H1 (cell line): Measurements from ENCODE around the gene MFAP4. TPM values are rescaled to one million over a fixed set of nuclear protein-coding genes. Genes with fewer than 3 reads are reported as not detected.
A peak's percentile ranks its signal among the peaks of the same experiment; 100 is the strongest.

ENCODE experiments used
- CTCF ChIA-PET: fragments of 300-600 bp; sonication (Branson Sonifier 250); formaldehyde crosslinking; loops from one replicate; lab custom pipeline; 2021; ENCODE audit not compliant: partially characterized antibody; lab: Charles Lee
- POLR2A ChIA-PET: fragments of 300-600 bp; sonication (Branson Sonifier 250); formaldehyde crosslinking; loops from one replicate; lab custom pipeline; 2021; ENCODE audit warnings: inconsistent platforms; ENCODE audit not compliant: partially characterized antibody; lab: Charles Lee
- DNase-seq, 2 experiments: peaks; one replicate each; pipeline versions ENCODE4 v3.0.0 to v3.0.0-alpha.2; 2010 to 2022; ENCODE audit warnings: low spot score in 2 of 2, low read depth in 1 of 2, mixed read lengths in 1 of 2
- FAIRE-seq: peaks from 2 replicates; lab custom pipeline; 2011; peaks lifted over from hg19 to GRCh38; lab: Jason Lieb, UNC
- H2AFZ ChIP-seq: 2 replicates; pipeline ENCODE4 v1.8.1; 2012; ENCODE audit warnings: low read length, inconsistent platforms
- H2AK5ac ChIP-seq: 2 replicates; pipeline ENCODE4 v1.6.1; 2013; ENCODE audit warnings: low read depth, low read length
- H2BK120ac ChIP-seq: replicated peaks from 2 replicates; pipeline ENCODE3; 2013; ENCODE audit warnings: low read depth, low read length, inconsistent platforms
- H2BK12ac ChIP-seq: 2 replicates; pipeline ENCODE4 v1.6.1; 2013; ENCODE audit warnings: low read depth, low read length
- H2BK15ac ChIP-seq: 2 replicates; pipeline ENCODE4 v1.6.1; 2013; ENCODE audit warnings: low read length
- H2BK20ac ChIP-seq: 2 replicates; pipeline ENCODE4 v1.6.1; 2013; ENCODE audit warnings: low read length
- H2BK5ac ChIP-seq: 2 replicates; pipeline ENCODE4 v1.6.1; 2013; ENCODE audit warnings: low read depth, low read length
- H3K14ac ChIP-seq: 2 replicates; pipeline ENCODE4 v1.6.1; 2013; ENCODE audit warnings: inconsistent platforms; ENCODE audit not compliant: insufficient read length
- H3K18ac ChIP-seq: 2 replicates; pipeline ENCODE4 v1.6.1; 2013; ENCODE audit warnings: low read length; ENCODE audit errors: extremely low read depth
- H3K23ac ChIP-seq: 2 replicates; pipeline ENCODE4 v1.6.1; 2013; ENCODE audit warnings: inconsistent platforms; ENCODE audit not compliant: insufficient read length
- H3K23me2 ChIP-seq: 2 replicates; pipeline ENCODE4 v1.6.1; 2013; ENCODE audit warnings: low read depth, low read length
- H3K27ac ChIP-seq: 2 replicates; pipeline ENCODE4 v1.6.1; 2011; ENCODE audit warnings: low read depth, low read length, inconsistent platforms
- H3K27me3 ChIP-seq, 4 experiments: replicated peaks in 1 of 4; 1 replicate in 1 of 4; 2 replicates in 3 of 4; pipeline versions ENCODE4 v1.6.1 to v1.8.1; 2011 to 2013; ENCODE audit warnings: low read length in 3 of 4, mild to moderate bottlenecking in 3 of 4, inconsistent platforms in 2 of 4, mixed read lengths in 2 of 4, moderate library complexity in 1 of 4; ENCODE audit not compliant: control insufficient read depth in 3 of 4, insufficient read depth in 3 of 4; ENCODE audit errors: extremely low read depth in 1 of 4
- H3K36me3 ChIP-seq, 4 experiments: 2 replicates each; pipeline versions ENCODE4 v1.6.1 to v1.8.1; 2011 to 2013; ENCODE audit warnings: mild to moderate bottlenecking in 4 of 4, low read length in 3 of 4, moderate library complexity in 2 of 4, control low read depth in 1 of 4, inconsistent platforms in 1 of 4; ENCODE audit not compliant: insufficient read depth in 4 of 4, control insufficient read depth in 2 of 4
- H3K4ac ChIP-seq: replicated peaks from 2 replicates; pipeline ENCODE3; 2013; ENCODE audit warnings: low read length, low read depth, mixed read lengths, inconsistent platforms; ENCODE audit not compliant: insufficient read length
- H3K4me1 ChIP-seq, 4 experiments: replicated peaks in 1 of 4; 1 replicate in 1 of 4; 2 replicates in 3 of 4; pipeline versions ENCODE4 v1.6.1 to v1.8.1; 2011 to 2013; ENCODE audit warnings: low read length in 3 of 4, inconsistent platforms in 2 of 4, mixed read lengths in 1 of 4; ENCODE audit not compliant: insufficient read depth in 4 of 4, control insufficient read depth in 3 of 4
- H3K4me2 ChIP-seq, 2 experiments: 2 replicates each; pipeline versions ENCODE4 v1.6.1 to v1.8.1; 2011 to 2013; ENCODE audit warnings: low read depth in 2 of 2, low read length in 2 of 2, control low read depth in 1 of 2, inconsistent platforms in 1 of 2, mild to moderate bottlenecking in 1 of 2; ENCODE audit not compliant: insufficient read depth in 1 of 2
- H3K4me3 ChIP-seq, 4 experiments: fragments of 200-600, 300-600 bp in 1 of 4; sonication (generic), shearing (Covaris generic), sonication (Bioruptor Twin) in 1 of 4; 2 replicates each; pipeline versions ENCODE4 v1.5.1 to v1.8.1; 2011 to 2016; ENCODE audit warnings: low read length in 4 of 4, low read depth in 3 of 4, control low read depth in 2 of 4, inconsistent platforms in 2 of 4, mild to moderate bottlenecking in 2 of 4, mixed read lengths in 1 of 4, moderate library complexity in 1 of 4; ENCODE audit not compliant: insufficient read depth in 2 of 4; ENCODE audit errors: extremely low read depth in 1 of 4
- H3K56ac ChIP-seq: replicated peaks from 2 replicates; pipeline ENCODE3; 2013; ENCODE audit warnings: low read depth, mild to moderate bottlenecking, mixed read lengths, low read length, inconsistent platforms; ENCODE audit not compliant: insufficient read length
- H3K79me1 ChIP-seq: 2 replicates; pipeline ENCODE4 v1.6.1; 2013; ENCODE audit warnings: low read depth, low read length, control low read depth
- H3K79me2 ChIP-seq, 2 experiments: 2 replicates each; pipeline versions ENCODE4 v1.6.1 to v1.8.1; 2012 to 2013; ENCODE audit warnings: low read length in 2 of 2, mild to moderate bottlenecking in 2 of 2, inconsistent platforms in 1 of 2; ENCODE audit not compliant: insufficient read depth in 2 of 2, control insufficient read depth in 1 of 2
- H3K9ac ChIP-seq, 4 experiments: replicated peaks in 1 of 4; 1 replicate in 1 of 4; 2 replicates in 3 of 4; pipeline versions ENCODE4 v1.6.1 to v1.8.1; 2011 to 2013; ENCODE audit warnings: low read depth in 3 of 4, low read length in 3 of 4, control low read depth in 2 of 4, mild to moderate bottlenecking in 2 of 4, moderate library complexity in 2 of 4, inconsistent platforms in 1 of 4; ENCODE audit errors: extremely low read depth in 1 of 4
- H3K9me3 ChIP-seq, 2 experiments: 2 replicates each; pipeline versions ENCODE4 v1.6.1 to v1.8.1; 2012 to 2013; ENCODE audit warnings: mild to moderate bottlenecking in 2 of 2, moderate library complexity in 2 of 2, control low read depth in 1 of 2, inconsistent platforms in 1 of 2, low read depth in 1 of 2, low read length in 1 of 2, mixed read lengths in 1 of 2; ENCODE audit not compliant: insufficient read depth in 2 of 2
- H4K20me1 ChIP-seq, 2 experiments: replicated peaks in 1 of 2; 2 replicates each; pipeline versions ENCODE3 to v1.8.1; 2011 to 2013; ENCODE audit warnings: inconsistent platforms in 2 of 2, low read length in 2 of 2, mild to moderate bottlenecking in 1 of 2; ENCODE audit not compliant: insufficient read depth in 2 of 2, control insufficient read depth in 1 of 2
- H4K5ac ChIP-seq: 2 replicates; pipeline ENCODE4 v1.6.1; 2013; ENCODE audit warnings: low read length, low read depth, mixed read lengths, inconsistent platforms; ENCODE audit not compliant: insufficient read length
- H4K8ac ChIP-seq: 2 replicates; pipeline ENCODE4 v1.8.0; 2013; ENCODE audit warnings: mild to moderate bottlenecking, moderate library complexity, low read length, inconsistent platforms; ENCODE audit not compliant: insufficient read depth; ENCODE audit errors: extremely low read depth
- H4K91ac ChIP-seq: replicated peaks from 2 replicates; pipeline ENCODE3; 2013; ENCODE audit warnings: low read length, mixed read lengths, inconsistent platforms; ENCODE audit not compliant: insufficient read length
- ATF2 ChIP-seq: IDR thresholded peaks from 2 replicates; pipeline ENCODE4 v1.6.1; 2012; ENCODE audit warnings: low read length, inconsistent platforms
- BCL11A ChIP-seq, 2 experiments: IDR thresholded peaks; one replicate each; pipeline ENCODE4 v1.6.1; 2011; ENCODE audit warnings: low read depth in 2 of 2, low read length in 2 of 2, mild to moderate bottlenecking in 2 of 2
- GTF2F1 ChIP-seq: IDR thresholded peaks from 2 replicates; pipeline ENCODE4 v1.6.1; 2012; ENCODE audit warnings: low read depth, low read length, improper control_type of control experiment, borderline replicate concordance
- JUN ChIP-seq: IDR thresholded peaks from 2 replicates; pipeline ENCODE4 v1.6.1; 2011; ENCODE audit warnings: low read depth, mild to moderate bottlenecking, improper control_type of control experiment, low read length
- KDM4A ChIP-seq: IDR thresholded peaks from one replicate; pipeline ENCODE4 v1.7.1; 2012; ENCODE audit warnings: low read depth, mild to moderate bottlenecking, moderate library complexity, low read length, inconsistent platforms; ENCODE audit not compliant: severe bottlenecking
- SP2 ChIP-seq: IDR thresholded peaks from 2 replicates; pipeline ENCODE4 v1.6.1; 2012; ENCODE audit warnings: mild to moderate bottlenecking, low read length, inconsistent platforms
- SUZ12 ChIP-seq: fragments of 200-600 bp; sonication (generic); IDR thresholded peaks from 2 replicates; pipeline ENCODE4 v1.6.1; 2012; ENCODE audit warnings: mild to moderate bottlenecking, inconsistent platforms, low read length, moderate library complexity, mixed read lengths
- WGBS, 2 experiments: shearing (Covaris generic) in 1 of 2; methylation state at CpG; one replicate each; pipeline versions ENCODE4 v1.1.6 to v1.1.7; 2013 to 2015; ENCODE audit warnings: low lambda C conversion rate in 2 of 2, mixed read lengths in 2 of 2, inconsistent platforms in 1 of 2, low coverage in 1 of 2, missing lambda C conversion rate in 1 of 2; ENCODE audit not compliant: insufficient replicate concordance in 2 of 2, insufficient coverage in 1 of 2, insufficient read length in 1 of 2; ENCODE audit errors: extremely low coverage in 1 of 2, missing lambda C conversion rate in 1 of 2; 5-methylcytosine and 5-hydroxymethylcytosine counted together
- polyA plus RNA-seq, 7 experiments: library from polyadenylated mRNA; depleted of rRNA in 3 of 7; stranded (reverse) in 5 of 7; unstranded in 2 of 7; fragments of >200 nt in 5 of 7; fragments of 200-250 nt in 2 of 7; gene quantifications; 1 replicate in 5 of 7; 2 replicates in 1 of 7; 4 replicates in 1 of 7; pipeline versions ENCODE4 v1.2.1 to v1.2.3, GENCODE V29; 2011 to 2013; ENCODE audit warnings: missing spikeins in 2 of 7, mixed read lengths in 2 of 7
- total RNA-seq: library from RNA; stranded (reverse); fragmentation: NEBNext Ultra II Directional; extraction: Animal tissue kit (Norgen Biotek cat#: 25700); gene quantifications from 2 replicates; pipeline ENCODE4 v1.2.1, GENCODE V29; 2021

Gene MFAP4
- total and polyA plus RNA-seq, 2 of the 8 experiments (the other 6 are each of a cell fraction or from before 2014, with no cell fraction given), result 3.1 to 3.6 TPM

- no peak overlapping the region for H3K27ac ChIP-seq
- FAIRE-seq (no peak), DNase-seq (no peak)
- no peaks in the 10 kb centered on the region for H3K36me3 ChIP-seq
- H3K4ac ChIP-seq, result no peak overlapping the region
- no peak overlapping the region for H2BK120ac ChIP-seq
- H3K23me2 ChIP-seq, result no peaks in the 10 kb centered on the region
- no peak overlapping the region for H4K91ac ChIP-seq
- no peaks in the 10 kb centered on the region for H3K79me2 ChIP-seq
- H4K20me1 ChIP-seq, result no peaks in the 10 kb centered on the region
- H2BK20ac ChIP-seq, result no peak overlapping the region
- H2AK5ac ChIP-seq, result no peak overlapping the region
- no peak overlapping the region for H3K4me2 ChIP-seq
- ChIA-PET CTCF (interaction anchor here (0.8 to 1.0 kb wide), 2 partner anchors 28 to 121 kb away, joined by 3 read pairs; no protein-coding TSS in a partner anchor), POLR2A (interaction anchor here (0.8 to 1.8 kb wide), 3 partner anchors 8 to 17 kb away, joined by 3 to 5 read pairs (median 3); no protein-coding TSS in a partner anchor)
- no peaks in the 10 kb centered on the region for H3K79me1 ChIP-seq
- H4K8ac ChIP-seq, result no peak overlapping the region
- no peaks in the 10 kb centered on the region for H3K9me3 ChIP-seq
- no peak overlapping the region for H3K14ac ChIP-seq
- peak overlapping the region; percentile 60; the same call in 1 of the 2 replicates for H2BK12ac ChIP-seq
- peaks cover 0 to 6% (median 3%) of the 10 kb centered on the region in 4 experiments; a peak in 5 of 7 replicates for H3K4me1 ChIP-seq
- no peak overlapping the region for H2BK15ac ChIP-seq
- no peak overlapping the region for H3K23ac ChIP-seq
- H3K18ac ChIP-seq, result no peak overlapping the region
- H2AFZ ChIP-seq, result no peak overlapping the region
- H3K9ac ChIP-seq, result no peak overlapping the region
- H2BK5ac ChIP-seq, result no peak overlapping the region
- no peak overlapping the region for H3K4me3 ChIP-seq
- H3K27me3 ChIP-seq, result no peaks in the 10 kb centered on the region
- WGBS, 2 experiments, result 93% methylated on average over 16 of the region's 16 CpGs; no CpG with 5 or more reads in 1 of the 2 experiments
- no peak overlapping the region for H3K56ac ChIP-seq
- no peak overlapping the region for H4K5ac ChIP-seq
- TF ChIP-seq GTF2F1, result no peak
- no peak for TF ChIP-seq SUZ12
- TF ChIP-seq BCL11A (IDR thresholded peaks at IDR 0.05; ENCODE audit: low read depth in 2 of 2, low read length in 2 of 2), result no peak
- no peak for TF ChIP-seq SP2
- TF ChIP-seq JUN, result no peak
- TF ChIP-seq KDM4A, result no peak
- TF ChIP-seq ATF2, result no peak
Observed at GRCh38 chr17:19369107-19369778, 17.7 kb downstream of the MFAP4 start.
